ENCODE measurements around the gene SMIM10L2A. TPM values are rescaled to one million over a fixed set of nuclear protein-coding genes. Genes with fewer than 3 reads are reported as not detected.

SMIM10L2A gene
- total RNA-seq, 4 donors from 2014 or later = 0.83 to 1.6 (median 1.2) TPM

DNA sequence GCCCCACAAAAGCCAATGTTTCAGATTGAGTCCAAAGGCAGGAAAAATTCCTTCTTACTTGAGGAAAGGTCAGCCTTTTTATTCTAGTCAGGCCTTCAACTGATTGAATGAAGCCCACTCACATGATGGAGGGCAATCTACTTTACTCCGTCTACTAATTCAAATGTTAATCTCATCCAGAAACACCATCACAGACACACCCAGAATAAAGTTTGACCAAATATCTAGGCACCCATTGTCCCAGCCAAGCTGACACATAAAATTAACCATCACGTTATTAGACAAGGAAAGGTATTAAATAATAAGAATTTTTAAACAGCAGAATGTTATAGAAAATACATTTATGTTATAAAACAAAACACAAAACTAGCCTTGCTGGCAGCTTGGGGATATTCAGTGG, 32.9 kb upstream of the SMIM10L2A start:
- H3K27me3 ChIP-seq = no peaks in the 10 kb centered on the region
- H3K9me3 ChIP-seq = no peaks in the 10 kb centered on the region
- WGBS = 69% methylated on average over 2 of the region's 2 CpGs
- no peak for DNase-seq (ENCODE audit: extremely low spot score)
- H3K36me3 ChIP-seq = no peaks in the 10 kb centered on the region
- intact Hi-C loops (cut with DNase I) = no loop called here
- no peak for TF ChIP-seq POLR2A (IDR thresholded peaks at IDR 0.05; ENCODE audit: low read depth)
- TF ChIP-seq, protein P1, sequence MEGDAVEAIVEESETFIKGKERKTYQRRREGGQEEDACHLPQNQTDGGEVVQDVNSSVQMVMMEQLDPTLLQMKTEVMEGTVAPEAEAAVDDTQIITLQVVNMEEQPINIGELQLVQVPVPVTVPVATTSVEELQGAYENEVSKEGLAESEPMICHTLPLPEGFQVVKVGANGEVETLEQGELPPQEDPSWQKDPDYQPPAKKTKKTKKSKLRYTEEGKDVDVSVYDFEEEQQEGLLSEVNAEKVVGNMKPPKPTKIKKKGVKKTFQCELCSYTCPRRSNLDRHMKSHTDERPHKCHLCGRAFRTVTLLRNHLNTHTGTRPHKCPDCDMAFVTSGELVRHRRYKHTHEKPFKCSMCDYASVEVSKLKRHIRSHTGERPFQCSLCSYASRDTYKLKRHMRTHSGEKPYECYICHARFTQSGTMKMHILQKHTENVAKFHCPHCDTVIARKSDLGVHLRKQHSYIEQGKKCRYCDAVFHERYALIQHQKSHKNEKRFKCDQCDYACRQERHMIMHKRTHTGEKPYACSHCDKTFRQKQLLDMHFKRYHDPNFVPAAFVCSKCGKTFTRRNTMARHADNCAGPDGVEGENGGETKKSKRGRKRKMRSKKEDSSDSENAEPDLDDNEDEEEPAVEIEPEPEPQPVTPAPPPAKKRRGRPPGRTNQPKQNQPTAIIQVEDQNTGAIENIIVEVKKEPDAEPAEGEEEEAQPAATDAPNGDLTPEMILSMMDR (IDR thresholded peaks at IDR 0.05) = no peak
- TF ChIP-seq EP300 (IDR thresholded peaks at IDR 0.05) = no peak
- no peak for TF ChIP-seq POLR2AphosphoS5 (IDR thresholded peaks at IDR 0.05)
- H3K4me1 ChIP-seq = no peaks in the 10 kb centered on the region
- no peak overlapping the region for H3K4me3 ChIP-seq
- no peak overlapping the region for H3K27ac ChIP-seq (replicated peaks in 1 of 4)

- H3K36me3 ChIP-seq = no peaks in the 10 kb centered on the region
- WGBS = 58% methylated on average over 1 of the region's 1 CpG
- no peak overlapping the region for H3K4me3 ChIP-seq
- no peaks in the 10 kb centered on the region for H3K27me3 ChIP-seq
- no peaks in the 10 kb centered on the region for H3K4me1 ChIP-seq
- TF ChIP-seq EP300 (IDR thresholded peaks at IDR 0.05) (no peak), POLR2A (IDR thresholded peaks at IDR 0.05; ENCODE audit: low read depth) (no peak), POLR2AphosphoS5 (IDR thresholded peaks at IDR 0.05) (no peak)
- TF ChIP-seq, protein P1 (IDR thresholded peaks at IDR 0.05) = no peak
- intact Hi-C loops (cut with DNase I) = no loop called here
- DNase-seq (ENCODE audit: extremely low spot score) = no peak
- no peaks in the 10 kb centered on the region for H3K9me3 ChIP-seq
- no peak overlapping the region for H3K27ac ChIP-seq (replicated peaks in 1 of 4)
Observed at GRCh38 chrX:135389243-135389642, 32.5 kb upstream of the SMIM10L2A start.

DNA sequence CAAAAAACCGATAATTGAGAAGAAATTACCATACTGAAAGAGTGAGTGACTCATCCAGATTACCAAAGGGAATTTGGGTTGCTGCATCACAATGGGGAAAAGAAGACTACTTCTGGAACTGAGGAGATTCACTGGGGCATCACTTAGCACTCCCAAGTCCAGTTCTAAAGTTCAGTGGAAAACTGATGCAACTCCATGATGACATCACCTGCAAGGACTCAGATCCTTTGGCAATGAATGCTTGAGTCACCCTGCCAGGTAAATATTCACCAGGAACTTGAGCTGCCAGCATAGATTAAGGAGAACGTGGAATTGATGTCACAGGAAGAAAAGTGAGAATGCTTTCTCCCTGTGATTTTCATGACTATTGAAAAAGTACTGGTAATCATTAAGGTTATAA, 32.0 kb upstream of the SMIM10L2A start:
- TF ChIP-seq POLR2AphosphoS5 (IDR thresholded peaks at IDR 0.05) (no peak), POLR2A (IDR thresholded peaks at IDR 0.05; ENCODE audit: low read depth) (no peak), EP300 (IDR thresholded peaks at IDR 0.05) (no peak)
- TF ChIP-seq, protein P1 (IDR thresholded peaks at IDR 0.05) = no peak
- DNase-seq (ENCODE audit: extremely low spot score) = no peak
- intact Hi-C loops (cut with DNase I) = no loop called here
- no peaks in the 10 kb centered on the region for H3K4me1 ChIP-seq
- 51% methylated on average over 2 of the region's 2 CpGs for WGBS
- H3K4me3 ChIP-seq = no peak overlapping the region
- no peak overlapping the region for H3K27ac ChIP-seq (replicated peaks in 1 of 4)
- no peaks in the 10 kb centered on the region for H3K27me3 ChIP-seq
- no peaks in the 10 kb centered on the region for H3K36me3 ChIP-seq
- no peaks in the 10 kb centered on the region for H3K9me3 ChIP-seq

DNA sequence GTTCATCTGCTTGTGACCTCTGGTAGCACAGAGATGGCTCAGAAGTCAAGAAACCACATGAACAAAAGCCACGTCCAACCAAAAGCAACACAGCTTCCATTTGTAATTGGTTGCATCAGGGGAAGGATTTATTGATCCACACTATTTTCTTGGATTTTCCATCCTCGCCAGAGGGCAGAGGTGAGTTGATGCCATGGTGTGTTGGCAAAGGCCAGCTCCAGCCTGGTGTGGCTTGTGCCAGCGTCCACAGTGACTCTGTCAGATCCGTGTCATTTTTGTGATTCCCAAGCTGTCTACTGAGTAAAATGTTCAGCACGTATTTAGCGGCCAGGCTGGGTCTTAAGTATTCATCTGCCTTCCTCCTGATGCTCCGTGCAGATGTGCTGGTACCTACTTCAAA, 30.0 kb upstream of the SMIM10L2A start:
- WGBS = 76% methylated on average over 7 of the region's 7 CpGs
- TF ChIP-seq, protein P1 (IDR thresholded peaks at IDR 0.05) = no peak
- TF ChIP-seq POLR2AphosphoS5 (IDR thresholded peaks at IDR 0.05) (no peak), EP300 (IDR thresholded peaks at IDR 0.05) (no peak), POLR2A (IDR thresholded peaks at IDR 0.05; ENCODE audit: low read depth) (no peak)

DNA sequence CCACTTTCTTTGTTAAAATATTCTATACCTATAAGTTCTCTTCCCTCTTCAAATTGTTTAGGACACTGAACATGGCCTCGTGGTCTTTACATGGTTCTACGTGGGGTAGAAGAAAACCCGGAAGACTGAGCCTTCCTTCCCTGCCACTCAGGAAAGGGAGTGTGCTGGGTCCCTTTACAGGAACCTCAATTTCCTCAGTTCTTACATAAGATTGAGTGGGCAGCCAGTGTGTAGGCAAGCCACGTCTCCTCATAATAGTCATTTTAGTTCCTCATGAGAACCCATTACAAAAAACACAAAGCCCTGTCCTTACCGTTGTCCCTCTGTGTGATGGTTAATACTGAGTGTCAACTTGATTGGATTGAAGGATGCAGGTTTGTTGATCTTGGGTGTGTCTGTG, 28.7 kb upstream of the SMIM10L2A start:
- no peak overlapping the region for H3K4me3 ChIP-seq
- H3K4me1 ChIP-seq = no peaks in the 10 kb centered on the region
- no peak for TF ChIP-seq POLR2A (IDR thresholded peaks at IDR 0.05; ENCODE audit: low read depth)
- TF ChIP-seq, protein P1 (IDR thresholded peaks at IDR 0.05) = no peak
- no peak for TF ChIP-seq EP300 (IDR thresholded peaks at IDR 0.05)
- no peak for TF ChIP-seq POLR2AphosphoS5 (IDR thresholded peaks at IDR 0.05)
- no peak for DNase-seq (ENCODE audit: extremely low spot score)
- H3K9me3 ChIP-seq = no peaks in the 10 kb centered on the region
- H3K36me3 ChIP-seq = no peaks in the 10 kb centered on the region
- no peaks in the 10 kb centered on the region for H3K27me3 ChIP-seq
- 65% methylated on average over 5 of the region's 5 CpGs for WGBS
- intact Hi-C loops (cut with DNase I) = no loop called here
- H3K27ac ChIP-seq (replicated peaks in 1 of 4) = no peak overlapping the region

More for the DNA sequence above, 30.0 kb upstream of the SMIM10L2A start:
- H3K9me3 ChIP-seq = no peaks in the 10 kb centered on the region
- H3K27ac ChIP-seq (replicated peaks in 1 of 4) = no peak overlapping the region
- intact Hi-C loops (cut with DNase I) = no loop called here
- H3K4me3 ChIP-seq = no peak overlapping the region
- H3K4me1 ChIP-seq = no peaks in the 10 kb centered on the region
- no peaks in the 10 kb centered on the region for H3K36me3 ChIP-seq
- no peak for DNase-seq (ENCODE audit: extremely low spot score)
- H3K27me3 ChIP-seq = no peaks in the 10 kb centered on the region

All from esophagus muscularis mucosa (tissue), 4 donors.